K562 treated with DMSO at 1 percent for 4 hours (cell line): Measurements from ENCODE around the gene GPD2. TPM values are rescaled to one million over a fixed set of nuclear protein-coding genes. Genes with fewer than 3 reads are reported as not detected.

Experiments
- total RNA-seq: library from RNA; unstranded; fragments of 300-600 nt; gene quantifications from 2 replicates; pipeline ENCODE4 v1.2.3, GENCODE V29; 2022; ENCODE audit not compliant: insufficient read depth

GPD2 gene
- 9.6 and 15.6 TPM in 2 replicates for total RNA-seq

DNA sequence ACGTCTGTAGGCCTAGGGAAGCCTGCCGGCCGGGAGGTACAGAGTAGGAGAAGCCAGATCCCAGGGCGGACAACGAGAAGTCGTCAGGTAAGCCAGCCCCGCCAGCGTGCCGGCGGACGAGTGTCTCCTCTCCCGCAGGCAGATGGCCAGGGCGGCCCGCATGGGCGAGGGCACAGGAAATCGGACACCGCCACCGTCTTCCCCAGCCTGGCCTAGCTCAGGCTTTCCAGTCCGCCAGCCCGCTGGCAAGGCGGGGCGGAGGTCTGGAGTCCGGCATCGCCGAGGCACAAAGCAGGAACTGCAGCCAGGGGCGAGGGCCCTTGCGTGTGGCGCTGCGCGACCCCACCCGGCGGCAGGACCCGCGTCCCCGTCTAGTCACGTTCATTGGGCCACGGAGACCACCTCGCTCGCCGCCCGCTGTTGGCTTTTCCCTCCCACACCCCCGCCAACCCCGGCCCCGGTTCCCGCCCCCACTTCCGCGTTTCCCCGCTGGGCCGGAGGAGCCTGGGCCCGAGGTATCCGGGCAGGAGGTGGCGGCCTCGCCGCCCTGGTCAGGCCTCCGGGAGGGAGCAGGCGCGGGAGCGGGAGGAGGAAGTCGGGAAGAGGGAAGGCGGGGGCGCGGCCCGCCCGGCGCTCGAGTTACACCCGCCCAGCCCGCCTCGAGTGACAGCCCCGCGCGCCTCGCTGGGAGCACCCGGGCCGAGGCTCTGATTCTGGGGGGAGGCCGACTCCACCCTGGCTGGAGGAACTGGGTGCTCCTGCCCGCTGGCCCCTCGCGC, at the start of gene GPD2:
TSS of gene GPD2 (plus strand) at position 662 of the 779 bp plus-strand sequence. CDS start 39,727 bp downstream, outside the sequence.

Other genes with a start within 250 kb of the GPD2 start
- 2.9 and 5.9 TPM in 2 replicates for gene NR4A2, start 103.7 kb upstream of the GPD2 start, total RNA-seq